Transverse colon (tissue), 4 donors: ENCODE measurements around the gene PCDH7. TPM values are rescaled to one million over a fixed set of nuclear protein-coding genes. Genes with fewer than 3 reads are reported as not detected.
A peak's percentile ranks its signal among the peaks of the same experiment; 100 is the strongest.

Experiments used
- DNase-seq: peaks from one replicate; pipeline ENCODE4 v3.0.0-alpha.2; 2019
- H3K27ac ChIP-seq, 4 donors: fragments of 200-600 bp; sonication (generic); 2 replicates each; pipeline ENCODE4 v1.5.1; 2016 to 2018; ENCODE audit warnings: inconsistent platforms in 4 of 4
- H3K27me3 ChIP-seq: fragments of 200-600 bp; sonication (generic); 2 replicates; pipeline ENCODE4 v1.5.1; 2017; ENCODE audit warnings: inconsistent platforms
- H3K36me3 ChIP-seq, 4 donors: fragments of 200-600 bp; sonication (generic); 2 replicates each; pipeline ENCODE4 v1.5.1; 2017 to 2019; ENCODE audit warnings: inconsistent platforms in 4 of 4
- H3K4me1 ChIP-seq, 4 donors: fragments of 200-600 bp; sonication (generic); 2 replicates each; pipeline ENCODE4 v1.5.1; 2017 to 2020; ENCODE audit warnings: inconsistent platforms in 4 of 4
- H3K4me3 ChIP-seq, 4 donors: fragments of 200-600 bp; sonication (generic); 1 replicate in 1 of 4; 2 replicates in 3 of 4; pipeline versions ENCODE4 v1.5.1 to v1.6.1; 2017 to 2019; ENCODE audit warnings: inconsistent platforms in 4 of 4
- H3K9me3 ChIP-seq, 2 donors: fragments of 200-600 bp; sonication (generic); 2 replicates each; pipeline ENCODE4 v1.5.1; 2017 to 2019; ENCODE audit warnings: inconsistent platforms in 2 of 2
- CTCF ChIP-seq, 5 experiments: fragments of 200-600 bp in 3 of 5; fragments of 450-650 bp in 2 of 5; sonication (generic) in 3 of 5; IDR thresholded peaks; 1 replicate in 2 of 5; 2 replicates in 3 of 5; pipeline ENCODE4 v1.5.1; 2016 to 2017; ENCODE audit warnings: antibody characterized with exemption in 5 of 5, inconsistent platforms in 3 of 5, mild to moderate bottlenecking in 2 of 5, moderate library complexity in 1 of 5
- EP300 ChIP-seq: sonication (generic); formaldehyde crosslinking; IDR thresholded peaks from one replicate; pipeline ENCODE4 v1.6.1; 2017; ENCODE audit warnings: antibody characterized with exemption, low read depth
- POLR2A ChIP-seq: fragments of 450-650 bp; IDR thresholded peaks from one replicate; pipeline ENCODE4 v1.6.1; 2016; ENCODE audit warnings: antibody characterized with exemption, mild to moderate bottlenecking, moderate library complexity
- POLR2AphosphoS5 ChIP-seq, 3 donors: sonication (generic); formaldehyde crosslinking; IDR thresholded peaks; one replicate each; pipeline ENCODE4 v1.6.1; 2016; ENCODE audit warnings: antibody characterized with exemption in 3 of 3
- WGBS, 2 donors: methylation state at CpG; one replicate each; pipeline ENCODE4 v1.1.5; 2018; ENCODE audit warnings: low coverage in 1 of 2; 5-methylcytosine and 5-hydroxymethylcytosine counted together
- in situ Hi-C, 4 donors: fragments of 200-750 bp; cut with MboI; loops; one replicate each; pipeline versions ENCODE4 v1.15.0 to v1.15.1; 2017; ENCODE audit warnings: low sequenced_read_pairs in 3 of 4, low pct_ligation_motif_present in 1 of 4, low pct_unique_long_range_greater_than_20kb in 1 of 4
- intact Hi-C: fragments of 100-400 bp; cut with DNase I; formaldehyde crosslinking; loops from one replicate; pipeline ENCODE4 v1.15.1; 2023; ENCODE audit warnings: low total_unique reads
- total RNA-seq, 4 donors: library from RNA; depleted of rRNA; stranded (reverse); fragments of >200 nt; gene quantifications; one replicate each; pipeline ENCODE4 v1.1.0, GENCODE V29; 2016

PCDH7 gene
- total RNA-seq, 4 donors from 2014 or later: 21.0 to 114 (median 26.1) TPM

- Histone ChIP-seq H3K4me1 (peaks cover 0 to 40% (median 8%) of the 10 kb centered on the region in 4 donors), H3K4me3 (peak overlapping the region in 3 of 4 donors; percentile 45 to 73 (median 47)), H3K9me3 (no peaks in the 10 kb centered on the region), H3K36me3 (no peaks in the 10 kb centered on the region), H3K27me3 (peaks cover 58% of the 10 kb centered on the region), H3K27ac (peak overlapping the region in 3 of 4 donors; percentile 8 to 89 (median 45))
- in situ Hi-C loops: loop anchor here in 3 of 4 donors (25.0 kb wide), 3 partner anchors 314 to 964 kb away; no protein-coding TSS in a partner anchor
- WGBS, 2 donors: 44 to 69% methylated on average over 2 to 15 of the region's 15 CpGs
- intact Hi-C loops: loop anchor here (10.0 kb wide), 1 partner anchor 151 kb away; no protein-coding TSS in a partner anchor
- no peak for DNase-seq
- TF ChIP-seq POLR2A (no peak), CTCF (IDR thresholded peaks at IDR 0.05) (no peak), POLR2AphosphoS5 (IDR thresholded peaks at IDR 0.05) (no peak), EP300 (no peak)
These were observed 3.2 kb downstream of the PCDH7 start for GRCh38 chr4:30723201-30723955.

GRCh38 chr4:30724247-30724646 is 4.1 kb downstream of the PCDH7 start:
- H3K36me3 ChIP-seq: no peaks in the 10 kb centered on the region
- intact Hi-C loops: loop anchor here (10.0 kb wide), 1 partner anchor 151 kb away; no protein-coding TSS in a partner anchor
- no peak for TF ChIP-seq CTCF (IDR thresholded peaks at IDR 0.05)
- TF ChIP-seq POLR2AphosphoS5 (IDR thresholded peaks at IDR 0.05): no peak
- TF ChIP-seq POLR2A: no peak
- TF ChIP-seq EP300: no peak
- in situ Hi-C loops: loop anchor here in 3 of 4 donors (25.0 kb wide), 3 partner anchors 313 to 963 kb away; no protein-coding TSS in a partner anchor
- WGBS, 2 donors: 60 to 63% methylated on average over 1 to 4 of the region's 4 CpGs
- no peak for DNase-seq
- peaks cover 49% of the 10 kb centered on the region for H3K27me3 ChIP-seq
- no peaks in the 10 kb centered on the region for H3K9me3 ChIP-seq
- peaks cover 0 to 31% (median 6%) of the 10 kb centered on the region in 4 donors for H3K4me1 ChIP-seq
- H3K4me3 ChIP-seq: peak overlapping the region in 3 of 4 donors; percentile 45 to 73 (median 47)
- H3K27ac ChIP-seq: peak overlapping the region in 3 of 4 donors; percentile 8 to 24 (median 12)

GRCh38 chr4:30725562-30725961 is 5.4 kb downstream of the PCDH7 start:
- in situ Hi-C loops: no loop called here
- peak overlapping the region in 3 of 4 donors; percentile 0 to 45 (median 3) for H3K4me3 ChIP-seq
- WGBS, 2 donors: 60 to 64% methylated on average over 2 of the region's 2 CpGs

More at GRCh38 chr4:30725562-30725961, 5.4 kb downstream of the PCDH7 start:
- TF ChIP-seq CTCF (IDR thresholded peaks at IDR 0.05): no peak
- no peak for TF ChIP-seq POLR2A
- TF ChIP-seq EP300: no peak
- TF ChIP-seq POLR2AphosphoS5 (IDR thresholded peaks at IDR 0.05): no peak
- Histone ChIP-seq H3K4me1 (peaks cover 0 to 18% (median 5%) of the 10 kb centered on the region in 4 donors), H3K27me3 (peaks cover 37% of the 10 kb centered on the region), H3K9me3 (no peaks in the 10 kb centered on the region), H3K36me3 (no peaks in the 10 kb centered on the region), H3K27ac (no peak overlapping the region)
- DNase-seq: no peak
- intact Hi-C loops: loop anchor here (10.0 kb wide), 1 partner anchor 149 kb away; no protein-coding TSS in a partner anchor
